HEK293 (cell line): ENCODE measurements around the gene SUCLA2.

Experiments used
- CTCF ChIA-PET: fragments of 350-600 bp; formaldehyde crosslinking; extraction: SDS; loops from one replicate; lab custom pipeline; 2021; ENCODE audit warnings: antibody characterized with exemption; lab: Yijun Ruan, JAX
- POLR2A ChIA-PET: fragments of 300-600 bp; formaldehyde crosslinking; extraction: SDS; loops from one replicate; lab custom pipeline; 2020; ENCODE audit warnings: antibody characterized with exemption, inconsistent platforms; lab: Yijun Ruan, JAX
- H3K27ac ChIP-seq: fragments of 200-500 bp; sonication (Bioruptor generic); 2 replicates; pipeline ENCODE4 v1.5.1; 2014; ENCODE audit warnings: low read depth, low read length, control low read depth, inconsistent platforms; ENCODE audit errors: extremely low read depth
- H3K36me3 ChIP-seq, 2 experiments: fragments of 200-500 bp in 1 of 2; sonication (Bioruptor generic) in 1 of 2; 1 replicate in 1 of 2; 2 replicates in 1 of 2; pipeline ENCODE4 v1.5.1; 2014 to 2017; ENCODE audit warnings: inconsistent platforms in 2 of 2, low read length in 2 of 2; ENCODE audit not compliant: control insufficient read depth in 2 of 2, insufficient read depth in 1 of 2
- H3K4me1 ChIP-seq: fragments of 200-500 bp; sonication (Bioruptor generic); 2 replicates; pipeline ENCODE4 v1.5.1; 2014; ENCODE audit warnings: mild to moderate bottlenecking, low read length, inconsistent platforms; ENCODE audit not compliant: control insufficient read depth, insufficient read depth
- H3K4me3 ChIP-seq: 2 replicates; pipeline ENCODE4 v1.5.1; 2011; ENCODE audit warnings: low read depth, mild to moderate bottlenecking, control low read depth, low read length, moderate library complexity
- H3K9me3 ChIP-seq: fragments of 200-500 bp; sonication (Bioruptor generic); 2 replicates; pipeline ENCODE4 v1.5.1; 2014; ENCODE audit warnings: low read depth, low read length, inconsistent platforms; ENCODE audit not compliant: control insufficient read depth, insufficient read depth
- OVOL3 ChIP-seq: fragments of 450-650 bp; formaldehyde crosslinking; IDR thresholded peaks from 2 replicates; pipeline ENCODE4 v1.5.1; 2016; ENCODE audit warnings: missing biosample characterization, missing genetic modification characterization
- YY1 ChIP-seq: fragments of 450-650 bp; formaldehyde crosslinking; IDR thresholded peaks from 2 replicates; pipeline ENCODE4 v1.5.1; 2018; ENCODE audit warnings: missing biosample characterization, missing genetic modification characterization
- ZBTB21 ChIP-seq: fragments of 450-650 bp; formaldehyde crosslinking; IDR thresholded peaks from 2 replicates; pipeline ENCODE4 v1.5.1; 2017; ENCODE audit warnings: missing biosample characterization, missing genetic modification characterization
- ZNF155 ChIP-seq: fragments of 450-650 bp; formaldehyde crosslinking; IDR thresholded peaks from 2 replicates; pipeline ENCODE4 v1.5.1; 2016; ENCODE audit warnings: missing biosample characterization, missing genetic modification characterization
- ZNF169 ChIP-seq: fragments of 450-650 bp; formaldehyde crosslinking; IDR thresholded peaks from 2 replicates; pipeline ENCODE4 v1.5.1; 2016; ENCODE audit warnings: missing biosample characterization, missing genetic modification characterization
- ZNF248 ChIP-seq: fragments of 450-650 bp; formaldehyde crosslinking; IDR thresholded peaks from 2 replicates; pipeline ENCODE4 v1.5.1; 2017; ENCODE audit warnings: missing biosample characterization, missing genetic modification characterization
- ZNF433 ChIP-seq: fragments of 450-650 bp; formaldehyde crosslinking; IDR thresholded peaks from 2 replicates; pipeline ENCODE4 v1.5.1; 2016; ENCODE audit warnings: missing biosample characterization, missing genetic modification characterization, low read depth
- ZNF664 ChIP-seq: fragments of 450-650 bp; formaldehyde crosslinking; IDR thresholded peaks from 2 replicates; pipeline ENCODE4 v1.5.1; 2016; ENCODE audit warnings: missing biosample characterization, missing genetic modification characterization
- ZNF837 ChIP-seq: fragments of 450-650 bp; formaldehyde crosslinking; IDR thresholded peaks from 2 replicates; pipeline ENCODE4 v1.5.1; 2016; ENCODE audit warnings: missing biosample characterization, missing genetic modification characterization
- ZNF843 ChIP-seq: fragments of 450-650 bp; formaldehyde crosslinking; IDR thresholded peaks from 2 replicates; pipeline ENCODE4 v1.5.1; 2016; ENCODE audit warnings: missing biosample characterization, missing genetic modification characterization
- TF ChIP-seq, protein P1 (sequence below): sonication (generic); formaldehyde crosslinking; IDR thresholded peaks from 2 replicates; pipeline ENCODE4 v1.8.1; 2022; ENCODE audit warnings: mild to moderate bottlenecking, moderate library complexity, missing genetic modification reagents
- TF ChIP-seq, protein P2 (sequence below): fragments of 450-650 bp; IDR thresholded peaks from 2 replicates; pipeline ENCODE4 v1.5.1; 2018; ENCODE audit warnings: missing biosample characterization, mild to moderate bottlenecking, missing genetic modification characterization
- TF ChIP-seq, protein P3 (sequence below): fragments of 450-650 bp; formaldehyde crosslinking; IDR thresholded peaks from 2 replicates; pipeline ENCODE4 v1.5.1; 2017; ENCODE audit warnings: missing biosample characterization, missing genetic modification characterization
- TF ChIP-seq, protein P4 (sequence below): fragments of 450-650 bp; formaldehyde crosslinking; IDR thresholded peaks from 2 replicates; pipeline ENCODE4 v1.5.1; 2016; ENCODE audit warnings: missing biosample characterization, missing genetic modification characterization
- TF ChIP-seq, protein P5 (sequence below): fragments of 450-650 bp; formaldehyde crosslinking; IDR thresholded peaks from 2 replicates; pipeline ENCODE4 v1.5.1; 2017; ENCODE audit warnings: missing biosample characterization, mild to moderate bottlenecking, missing genetic modification characterization, moderate library complexity

The SUCLA2 gene

DNA sequence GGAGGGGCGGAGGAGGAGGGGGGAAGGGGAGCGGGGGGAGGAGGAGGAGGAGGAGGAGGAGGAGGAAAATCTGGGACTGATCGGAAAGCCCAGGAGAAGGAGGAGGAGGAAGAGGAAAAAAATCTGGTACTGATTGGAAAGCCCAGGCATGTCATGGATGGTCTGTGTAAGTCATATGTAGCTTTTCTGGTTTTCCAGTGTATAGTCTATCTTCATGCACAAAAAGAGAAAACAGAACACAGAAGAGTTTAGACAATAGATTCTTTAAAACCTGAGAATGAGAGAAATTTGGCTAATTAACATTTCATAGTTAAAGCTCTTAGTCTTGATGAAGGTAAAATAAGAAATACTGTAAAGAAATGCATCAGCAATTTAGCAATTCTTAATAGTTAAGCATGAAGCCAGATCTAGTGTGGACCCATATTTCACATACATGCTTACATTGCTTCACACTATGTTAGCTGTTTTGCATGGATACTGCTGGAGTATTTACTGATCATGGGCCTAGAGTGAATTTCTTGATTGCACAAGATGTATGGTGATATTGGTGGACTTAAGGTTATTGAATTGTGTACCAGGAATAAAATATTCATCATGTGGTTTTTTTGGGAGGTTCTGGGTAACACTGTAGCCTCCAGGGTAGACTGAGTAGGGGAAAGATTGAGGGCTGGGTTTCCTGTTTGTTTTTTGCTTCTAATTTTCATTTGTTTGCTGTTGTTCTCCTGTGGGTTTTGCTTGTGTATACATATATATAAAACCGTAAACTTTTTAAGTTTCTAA lies 41.4 kb downstream of the SUCLA2 start (continued):
- TF ChIP-seq, protein P1, sequence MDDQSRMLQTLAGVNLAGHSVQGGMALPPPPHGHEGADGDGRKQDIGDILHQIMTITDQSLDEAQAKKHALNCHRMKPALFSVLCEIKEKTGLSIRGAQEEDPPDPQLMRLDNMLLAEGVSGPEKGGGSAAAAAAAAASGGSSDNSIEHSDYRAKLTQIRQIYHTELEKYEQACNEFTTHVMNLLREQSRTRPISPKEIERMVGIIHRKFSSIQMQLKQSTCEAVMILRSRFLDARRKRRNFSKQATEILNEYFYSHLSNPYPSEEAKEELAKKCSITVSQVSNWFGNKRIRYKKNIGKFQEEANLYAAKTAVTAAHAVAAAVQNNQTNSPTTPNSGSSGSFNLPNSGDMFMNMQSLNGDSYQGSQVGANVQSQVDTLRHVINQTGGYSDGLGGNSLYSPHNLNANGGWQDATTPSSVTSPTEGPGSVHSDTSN (CRISPR knock-in tag): no peak
- TF ChIP-seq, all 188 proteins: peak for 3

DNA sequence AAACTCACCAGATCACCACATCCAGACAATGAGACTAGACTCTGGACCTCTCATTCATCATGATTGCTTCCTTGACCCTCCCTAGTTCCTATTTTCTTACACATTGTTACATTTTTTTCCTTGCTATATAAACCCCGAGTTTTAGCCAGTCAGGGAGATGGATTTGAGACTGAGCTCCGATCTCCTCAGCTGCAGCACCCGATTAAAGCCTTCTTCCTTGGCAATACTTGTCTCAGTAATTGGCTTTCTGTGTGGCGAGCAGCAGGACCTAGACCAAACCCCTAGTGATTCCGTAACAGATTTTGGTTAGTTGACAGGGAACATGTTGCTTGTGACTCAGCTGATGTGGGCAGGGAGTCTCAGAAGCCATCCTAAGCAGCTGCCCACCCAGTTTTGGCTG lies 44.0 kb downstream of the SUCLA2 start:
- Histone ChIP-seq H3K4me1 (no peaks in the 10 kb centered on the region), H3K4me3 (no peak overlapping the region)
- ChIA-PET CTCF (no interaction called here), POLR2A (no interaction called here)
- no peak for TF ChIP-seq ZNF843 (tag by site-specific recombination)
- no peak for TF ChIP-seq ZNF248 (tag by site-specific recombination)
- TF ChIP-seq, protein P2, sequence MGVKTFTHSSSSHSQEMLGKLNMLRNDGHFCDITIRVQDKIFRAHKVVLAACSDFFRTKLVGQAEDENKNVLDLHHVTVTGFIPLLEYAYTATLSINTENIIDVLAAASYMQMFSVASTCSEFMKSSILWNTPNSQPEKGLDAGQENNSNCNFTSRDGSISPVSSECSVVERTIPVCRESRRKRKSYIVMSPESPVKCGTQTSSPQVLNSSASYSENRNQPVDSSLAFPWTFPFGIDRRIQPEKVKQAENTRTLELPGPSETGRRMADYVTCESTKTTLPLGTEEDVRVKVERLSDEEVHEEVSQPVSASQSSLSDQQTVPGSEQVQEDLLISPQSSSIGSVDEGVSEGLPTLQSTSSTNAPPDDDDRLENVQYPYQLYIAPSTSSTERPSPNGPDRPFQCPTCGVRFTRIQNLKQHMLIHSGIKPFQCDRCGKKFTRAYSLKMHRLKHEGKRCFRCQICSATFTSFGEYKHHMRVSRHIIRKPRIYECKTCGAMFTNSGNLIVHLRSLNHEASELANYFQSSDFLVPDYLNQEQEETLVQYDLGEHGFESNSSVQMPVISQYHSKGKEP: no peak
- no peak for TF ChIP-seq OVOL3 (tag by site-specific recombination)
- TF ChIP-seq, protein P3, sequence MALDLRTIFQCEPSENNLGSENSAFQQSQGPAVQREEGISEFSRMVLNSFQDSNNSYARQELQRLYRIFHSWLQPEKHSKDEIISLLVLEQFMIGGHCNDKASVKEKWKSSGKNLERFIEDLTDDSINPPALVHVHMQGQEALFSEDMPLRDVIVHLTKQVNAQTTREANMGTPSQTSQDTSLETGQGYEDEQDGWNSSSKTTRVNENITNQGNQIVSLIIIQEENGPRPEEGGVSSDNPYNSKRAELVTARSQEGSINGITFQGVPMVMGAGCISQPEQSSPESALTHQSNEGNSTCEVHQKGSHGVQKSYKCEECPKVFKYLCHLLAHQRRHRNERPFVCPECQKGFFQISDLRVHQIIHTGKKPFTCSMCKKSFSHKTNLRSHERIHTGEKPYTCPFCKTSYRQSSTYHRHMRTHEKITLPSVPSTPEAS: no peak
- no peak for TF ChIP-seq ZNF169 (tag by site-specific recombination)
- no peak for TF ChIP-seq ZNF155 (tag by site-specific recombination)
- no peak for TF ChIP-seq ZNF664 (tag by site-specific recombination)
- TF ChIP-seq, protein P4, sequence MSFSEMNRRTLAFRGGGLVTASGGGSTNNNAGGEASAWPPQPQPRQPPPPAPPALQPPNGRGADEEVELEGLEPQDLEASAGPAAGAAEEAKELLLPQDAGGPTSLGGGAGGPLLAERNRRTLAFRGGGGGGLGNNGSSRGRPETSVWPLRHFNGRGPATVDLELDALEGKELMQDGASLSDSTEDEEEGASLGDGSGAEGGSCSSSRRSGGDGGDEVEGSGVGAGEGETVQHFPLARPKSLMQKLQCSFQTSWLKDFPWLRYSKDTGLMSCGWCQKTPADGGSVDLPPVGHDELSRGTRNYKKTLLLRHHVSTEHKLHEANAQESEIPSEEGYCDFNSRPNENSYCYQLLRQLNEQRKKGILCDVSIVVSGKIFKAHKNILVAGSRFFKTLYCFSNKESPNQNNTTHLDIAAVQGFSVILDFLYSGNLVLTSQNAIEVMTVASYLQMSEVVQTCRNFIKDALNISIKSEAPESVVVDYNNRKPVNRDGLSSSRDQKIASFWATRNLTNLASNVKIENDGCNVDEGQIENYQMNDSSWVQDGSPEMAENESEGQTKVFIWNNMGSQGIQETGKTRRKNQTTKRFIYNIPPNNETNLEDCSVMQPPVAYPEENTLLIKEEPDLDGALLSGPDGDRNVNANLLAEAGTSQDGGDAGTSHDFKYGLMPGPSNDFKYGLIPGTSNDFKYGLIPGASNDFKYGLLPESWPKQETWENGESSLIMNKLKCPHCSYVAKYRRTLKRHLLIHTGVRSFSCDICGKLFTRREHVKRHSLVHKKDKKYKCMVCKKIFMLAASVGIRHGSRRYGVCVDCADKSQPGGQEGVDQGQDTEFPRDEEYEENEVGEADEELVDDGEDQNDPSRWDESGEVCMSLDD (tag by site-specific recombination): no peak
- no peak for TF ChIP-seq ZNF433
- no peak for TF ChIP-seq ZBTB21 (tag by site-specific recombination)
- TF ChIP-seq ZNF837 (tag by site-specific recombination): no peak
- TF ChIP-seq, protein P5, sequence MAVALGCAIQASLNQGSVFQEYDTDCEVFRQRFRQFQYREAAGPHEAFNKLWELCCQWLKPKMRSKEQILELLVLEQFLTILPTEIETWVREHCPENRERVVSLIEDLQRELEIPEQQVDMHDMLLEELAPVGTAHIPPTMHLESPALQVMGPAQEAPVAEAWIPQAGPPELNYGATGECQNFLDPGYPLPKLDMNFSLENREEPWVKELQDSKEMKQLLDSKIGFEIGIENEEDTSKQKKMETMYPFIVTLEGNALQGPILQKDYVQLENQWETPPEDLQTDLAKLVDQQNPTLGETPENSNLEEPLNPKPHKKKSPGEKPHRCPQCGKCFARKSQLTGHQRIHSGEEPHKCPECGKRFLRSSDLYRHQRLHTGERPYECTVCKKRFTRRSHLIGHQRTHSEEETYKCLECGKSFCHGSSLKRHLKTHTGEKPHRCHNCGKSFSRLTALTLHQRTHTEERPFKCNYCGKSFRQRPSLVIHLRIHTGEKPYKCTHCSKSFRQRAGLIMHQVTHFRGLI (tag by site-specific recombination): no peak
- TF ChIP-seq YY1 (tag by site-specific recombination): no peak
- TF ChIP-seq, all 188 proteins: peak for 0
- Histone ChIP-seq H3K27ac (no peak overlapping the region), H3K36me3 (peaks cover 6 to 47% of the 10 kb centered on the region in 2 experiments; a peak in 2 of 3 replicates), H3K9me3 (no peaks in the 10 kb centered on the region)
